Stimulated activated naive CD8-positive, alpha-beta T cell treated with anti-CD3 and anti-CD28 coated beads, Interleukin-15, amount 100 ng/mL, for 72 hours (primary cell): ENCODE measurements around the gene C5.
"Not testable (repeated sequence)": the region's sequence is repeated elsewhere in the genome, so short reads cannot be mapped to it uniquely, and the experiment has no call there.

Experiments used
- ATAC-seq: fragments of 150-1000 bp; cut with Tn5 transposase; 2 replicates; pipeline ENCODE4 v1.10.0; 2021; ENCODE audit warnings: mild to moderate bottlenecking, moderate library complexity
- DNase-seq, 2 donors: peaks; one replicate each; pipeline ENCODE4 v3.0.0; 2021 to 2022
- H3K27ac Mint-ChIP-seq, 2 donors: one replicate each; pipeline ENCODE4 v1.8.0; 2022; ENCODE audit warnings: mild to moderate bottlenecking in 2 of 2, mixed read lengths in 2 of 2, moderate library complexity in 2 of 2
- H3K27me3 Mint-ChIP-seq: one replicate; pipeline ENCODE4 v1.8.0; 2022; ENCODE audit warnings: mixed read lengths
- H3K4me1 Mint-ChIP-seq: one replicate; pipeline ENCODE4 v1.8.0; 2022; ENCODE audit warnings: mild to moderate bottlenecking, mixed read lengths
- H3K4me3 Mint-ChIP-seq, 2 donors: one replicate each; pipeline ENCODE4 v1.8.0; 2022; ENCODE audit warnings: mild to moderate bottlenecking in 2 of 2, mixed read lengths in 2 of 2, moderate library complexity in 1 of 2
- H3K9me3 Mint-ChIP-seq, 2 donors: one replicate each; pipeline ENCODE4 v1.8.0; 2022; ENCODE audit warnings: mixed read lengths in 2 of 2

Gene C5

GRCh38 chr9:121066850-121067249 is 16.8 kb upstream of the C5 start:
- H3K4me1 Mint-ChIP-seq: peaks cover 21% of the 10 kb centered on the region
- H3K27ac Mint-ChIP-seq: no peak overlapping the region
- H3K4me3 Mint-ChIP-seq: no peak overlapping the region

DNA sequence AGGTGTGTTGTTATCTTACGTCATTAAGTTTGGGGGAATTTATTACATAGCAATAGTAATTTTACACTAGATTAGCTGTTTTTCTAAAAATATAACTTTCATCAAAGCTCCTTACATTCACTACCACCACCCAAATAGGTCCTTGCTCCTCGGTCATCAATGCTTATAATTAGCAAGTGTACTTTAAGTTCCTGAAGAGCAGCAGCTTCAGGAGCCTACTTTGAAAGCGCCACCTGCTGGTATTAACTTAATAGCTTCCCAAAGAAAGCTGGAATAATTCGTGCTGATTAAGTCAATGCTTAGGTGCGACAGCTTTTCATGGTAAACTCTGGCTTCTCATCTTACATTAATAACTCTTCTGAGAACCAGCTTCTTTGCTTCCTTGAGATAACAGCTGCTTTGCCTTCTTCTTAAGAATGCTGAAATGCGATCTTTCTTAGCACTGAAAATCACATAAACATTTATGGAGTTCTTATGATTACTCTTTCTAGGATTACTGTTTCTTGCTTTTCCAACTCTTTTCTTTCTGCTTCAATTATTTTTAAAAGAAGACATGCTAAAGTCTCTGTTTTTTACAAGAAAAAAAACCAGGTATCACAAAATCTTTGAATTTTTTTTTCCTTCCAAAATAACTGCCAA is 10.0 kb upstream of the C5 start:
- DNase-seq (no peak), ATAC-seq (no peak)
- Mint-ChIP-seq H3K4me3 (no peak overlapping the region), H3K4me1 (peaks cover 9% of the 10 kb centered on the region), H3K9me3 (peaks cover 0 to 4% of the 10 kb centered on the region in 2 donors), H3K27me3 (no peaks in the 10 kb centered on the region), H3K27ac (no peak overlapping the region)

More at GRCh38 chr9:121066850-121067249, 16.8 kb upstream of the C5 start:
- H3K27me3 Mint-ChIP-seq: no peaks in the 10 kb centered on the region
- DNase-seq (no peak), ATAC-seq (no peak)
- H3K9me3 Mint-ChIP-seq: peaks cover 16 to 27% of the 10 kb centered on the region in 2 donors

GRCh38 chr9:121059513-121059912 is 9.4 kb upstream of the C5 start:
- H3K4me1 Mint-ChIP-seq: peaks cover 9% of the 10 kb centered on the region
- H3K27ac Mint-ChIP-seq: no peak overlapping the region
- ATAC-seq (no peak), DNase-seq (no peak)
- H3K9me3 Mint-ChIP-seq: peaks cover 0 to 4% of the 10 kb centered on the region in 2 donors
- no peaks in the 10 kb centered on the region for H3K27me3 Mint-ChIP-seq
- no peak overlapping the region for H3K4me3 Mint-ChIP-seq

- ATAC-seq: no peak
Measured at GRCh38 chr9:121057821-121058220, 7.7 kb upstream of the C5 start.

GRCh38 chr9:121055642-121056143 is 5.6 kb upstream of the C5 start:
- Mint-ChIP-seq H3K27me3 (no peaks in the 10 kb centered on the region), H3K4me3 (no peak overlapping the region), H3K27ac (no peak overlapping the region), H3K9me3 (peaks cover 0 to 4% of the 10 kb centered on the region in 2 donors), H3K4me1 (no peaks in the 10 kb centered on the region)
- peak; percentile 65 for ATAC-seq
- no peak for DNase-seq

More at GRCh38 chr9:121057821-121058220, 7.7 kb upstream of the C5 start:
- Mint-ChIP-seq H3K27ac (no peak overlapping the region), H3K4me1 (peaks cover 1% of the 10 kb centered on the region), H3K9me3 (peaks cover 0 to 4% of the 10 kb centered on the region in 2 donors), H3K4me3 (no peak overlapping the region), H3K27me3 (no peaks in the 10 kb centered on the region)
- DNase-seq: no peak

DNA sequence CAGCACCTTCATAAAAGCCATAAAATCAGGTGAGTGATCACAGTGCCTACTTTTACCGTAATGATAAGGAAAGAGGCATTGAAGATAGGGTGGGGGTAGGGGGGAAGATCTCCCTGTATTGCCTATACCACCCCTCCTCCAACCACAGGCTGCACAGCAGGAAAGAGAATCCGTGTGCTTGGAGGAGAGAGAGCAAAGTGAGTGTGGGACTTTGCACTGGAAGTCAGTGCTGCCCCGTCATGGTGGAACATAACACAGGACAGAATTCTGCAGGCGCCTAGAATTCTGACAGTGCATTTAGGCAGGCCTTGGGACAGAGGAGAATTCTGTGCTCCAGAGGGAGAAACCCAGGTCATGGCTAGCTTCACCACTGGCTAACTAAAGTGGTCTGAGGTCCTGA is 3.5 kb upstream of the C5 start:
- no peaks in the 10 kb centered on the region for H3K4me1 Mint-ChIP-seq
- no peaks in the 10 kb centered on the region for H3K27me3 Mint-ChIP-seq
- peaks cover 0 to 4% of the 10 kb centered on the region in 2 donors for H3K9me3 Mint-ChIP-seq
- DNase-seq (no peak), ATAC-seq (no peak)
- H3K27ac Mint-ChIP-seq: no peak overlapping the region
- no peak overlapping the region for H3K4me3 Mint-ChIP-seq

DNA sequence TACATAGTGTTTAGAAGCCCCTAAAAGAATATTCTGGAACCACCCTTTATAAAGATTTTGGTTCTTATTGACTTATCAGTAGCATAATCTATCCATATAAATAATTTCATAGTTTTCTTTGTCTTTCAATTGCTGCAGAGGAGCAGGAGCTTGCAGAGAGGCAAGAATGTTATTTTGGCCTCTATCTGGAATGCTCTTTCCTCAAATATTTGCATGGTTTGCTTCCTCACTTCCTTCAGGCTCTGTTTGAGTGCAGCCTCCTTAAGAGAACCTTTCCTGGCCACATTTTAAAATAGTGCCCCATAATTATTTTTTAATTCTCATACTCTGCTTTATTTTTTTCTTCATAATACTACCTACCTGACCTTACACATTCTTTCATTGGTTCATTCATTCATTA is 1.5 kb downstream of the C5 start:
- H3K4me1 Mint-ChIP-seq: no peaks in the 10 kb centered on the region

GRCh38 chr9:121048175-121048574 is 1.9 kb downstream of the C5 start:
- Mint-ChIP-seq H3K4me1 (no peaks in the 10 kb centered on the region), H3K27me3 (no peaks in the 10 kb centered on the region), H3K4me3 (no peak overlapping the region), H3K27ac (no peak overlapping the region), H3K9me3 (no peaks in the 10 kb centered on the region)
- ATAC-seq (no peak), DNase-seq (no peak)

More for the DNA sequence above, 1.5 kb downstream of the C5 start:
- no peak for ATAC-seq
- H3K27ac Mint-ChIP-seq: no peak overlapping the region
- no peaks in the 10 kb centered on the region for H3K9me3 Mint-ChIP-seq
- no peaks in the 10 kb centered on the region for H3K27me3 Mint-ChIP-seq
- DNase-seq: no peak
- no peak overlapping the region for H3K4me3 Mint-ChIP-seq

GRCh38 chr9:121038804-121039203 is 11.3 kb downstream of the C5 start:
- peak overlapping the region in 1 of 2 donors; percentile 31 for H3K27ac Mint-ChIP-seq
- ATAC-seq: no peak

GRCh38 chr9:121038362-121038761 is 11.7 kb downstream of the C5 start:
- Mint-ChIP-seq H3K4me1 (no peaks in the 10 kb centered on the region), H3K9me3 (peaks cover 0 to 5% of the 10 kb centered on the region in 2 donors), H3K27ac (no peak overlapping the region), H3K27me3 (no peaks in the 10 kb centered on the region), H3K4me3 (no peak overlapping the region)
- no peak for ATAC-seq
- no peak for DNase-seq

More at GRCh38 chr9:121038804-121039203, 11.3 kb downstream of the C5 start:
- no peaks in the 10 kb centered on the region for H3K4me1 Mint-ChIP-seq
- no peak for DNase-seq
- H3K27me3 Mint-ChIP-seq: no peaks in the 10 kb centered on the region
- H3K4me3 Mint-ChIP-seq: no peak overlapping the region
- peaks cover 0 to 5% of the 10 kb centered on the region in 2 donors for H3K9me3 Mint-ChIP-seq

- H3K27ac Mint-ChIP-seq, H3K4me3 Mint-ChIP-seq, H3K27me3 Mint-ChIP-seq, DNase-seq, H3K9me3 Mint-ChIP-seq, H3K4me1 Mint-ChIP-seq, ATAC-seq: not testable (repeated sequence)
Measured at GRCh38 chr9:121035717-121036116, 14.4 kb downstream of the C5 start.

DNA sequence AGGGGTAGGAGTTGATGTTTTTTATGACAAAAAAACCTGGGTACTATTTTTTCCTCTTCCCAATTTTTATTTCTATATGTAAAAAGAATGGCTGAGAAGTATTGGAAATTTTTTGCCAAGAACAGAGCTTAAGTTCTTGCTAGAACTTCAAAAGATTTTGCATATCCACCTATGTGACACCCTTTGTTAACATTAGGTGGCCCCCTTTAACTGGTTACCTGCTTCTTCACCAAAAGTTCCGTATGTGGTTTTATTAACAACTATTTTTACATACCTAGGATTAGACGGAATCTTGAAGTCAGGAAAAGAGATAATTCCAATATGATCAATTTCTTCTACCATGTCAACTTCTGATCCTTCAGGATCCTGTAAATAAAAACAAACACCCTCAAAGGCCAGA is 15.5 kb downstream of the C5 start:
- no peak overlapping the region for H3K4me3 Mint-ChIP-seq
- no peaks in the 10 kb centered on the region for H3K4me1 Mint-ChIP-seq
- H3K9me3 Mint-ChIP-seq: peaks cover 0 to 5% of the 10 kb centered on the region in 2 donors
- H3K27me3 Mint-ChIP-seq: no peaks in the 10 kb centered on the region
- DNase-seq: no peak
- no peak for ATAC-seq
- H3K27ac Mint-ChIP-seq: no peak overlapping the region

- H3K4me1 Mint-ChIP-seq: no peaks in the 10 kb centered on the region
- no peak for ATAC-seq
- no peaks in the 10 kb centered on the region for H3K9me3 Mint-ChIP-seq
- no peak overlapping the region for H3K27ac Mint-ChIP-seq
- no peak for DNase-seq
- no peak overlapping the region for H3K4me3 Mint-ChIP-seq
- no peaks in the 10 kb centered on the region for H3K27me3 Mint-ChIP-seq
Measured at GRCh38 chr9:121029469-121029868, 20.6 kb downstream of the C5 start.

DNA sequence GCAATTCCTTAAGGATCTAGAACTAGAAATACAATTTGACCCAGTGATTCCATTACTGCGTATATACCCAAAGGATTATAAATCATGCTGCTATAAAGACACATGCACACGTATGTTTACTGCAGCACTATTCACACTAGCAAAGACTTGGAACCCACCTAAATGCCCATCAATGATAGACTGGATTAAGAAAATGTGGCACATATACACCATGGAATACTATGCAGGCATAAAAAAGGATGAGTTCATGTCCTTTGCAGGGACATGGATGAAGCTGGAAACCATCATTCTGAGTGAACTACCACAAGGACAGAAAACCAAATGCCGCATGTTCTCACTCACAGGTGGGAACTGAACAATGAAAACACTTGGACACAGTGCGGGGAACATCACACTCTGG is 21.8 kb downstream of the C5 start:
- not testable (repeated sequence) for H3K27me3 Mint-ChIP-seq, H3K4me1 Mint-ChIP-seq, ATAC-seq, H3K27ac Mint-ChIP-seq, H3K9me3 Mint-ChIP-seq, H3K4me3 Mint-ChIP-seq, DNase-seq

DNA sequence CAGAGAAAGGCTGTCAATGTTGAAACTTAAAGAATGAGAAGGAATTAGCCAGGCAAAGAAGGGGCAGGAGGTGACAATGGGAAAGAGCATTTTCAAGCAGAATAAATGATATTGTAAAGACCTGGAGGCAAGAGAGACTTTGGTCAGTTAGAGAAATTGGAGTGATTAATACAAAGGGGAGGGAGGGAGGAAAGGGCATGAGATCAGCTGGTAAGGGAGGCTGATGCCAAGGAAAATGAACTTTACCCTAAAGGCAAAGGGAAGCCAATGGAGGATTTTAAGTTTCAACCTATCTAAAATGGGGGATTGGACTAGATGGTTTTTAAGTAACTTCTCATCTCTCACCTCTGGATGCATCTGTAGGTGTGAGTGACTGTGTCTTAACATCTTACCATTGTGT is 23.3 kb downstream of the C5 start:
- Mint-ChIP-seq H3K4me3 (no peak overlapping the region), H3K9me3 (no peaks in the 10 kb centered on the region), H3K27me3 (no peaks in the 10 kb centered on the region), H3K4me1 (no peaks in the 10 kb centered on the region), H3K27ac (no peak overlapping the region)
- no peak for DNase-seq
- no peak for ATAC-seq

GRCh38 chr9:121026260-121026691 is 23.8 kb downstream of the C5 start:
- H3K27me3 Mint-ChIP-seq: no peaks in the 10 kb centered on the region
- no peaks in the 10 kb centered on the region for H3K9me3 Mint-ChIP-seq
- DNase-seq (no peak), ATAC-seq (no peak)
- H3K27ac Mint-ChIP-seq: no peak overlapping the region
- H3K4me1 Mint-ChIP-seq: no peaks in the 10 kb centered on the region
- no peak overlapping the region for H3K4me3 Mint-ChIP-seq

GRCh38 chr9:121024237-121024636 is 25.8 kb downstream of the C5 start:
- ATAC-seq (no peak), DNase-seq (no peak)
- no peak overlapping the region for H3K27ac Mint-ChIP-seq
- H3K27me3 Mint-ChIP-seq: no peaks in the 10 kb centered on the region
- no peaks in the 10 kb centered on the region for H3K4me1 Mint-ChIP-seq
- no peak overlapping the region for H3K4me3 Mint-ChIP-seq
- H3K9me3 Mint-ChIP-seq: no peaks in the 10 kb centered on the region
